AG09319 (cell line): Measurements from ENCODE around the gene COG2.
A peak's percentile ranks its signal among the peaks of the same experiment; 100 is the strongest.

Source experiments
- DNase-seq: peaks from one replicate; pipeline ENCODE4 v3.0.0-alpha.2; 2010; ENCODE audit warnings: low read depth; ENCODE audit errors: extremely low read depth
- TF ChIP-seq, protein P1 (sequence below): IDR thresholded peaks from 2 replicates; pipeline ENCODE4 v1.5.1; 2011; ENCODE audit warnings: low read depth, mild to moderate bottlenecking, inconsistent platforms, low read length, moderate library complexity

COG2 gene

GRCh38 chr1:230631477-230631876 lies 10.8 kb upstream of the COG2 start:
- no peak for DNase-seq
- TF ChIP-seq, protein P1, sequence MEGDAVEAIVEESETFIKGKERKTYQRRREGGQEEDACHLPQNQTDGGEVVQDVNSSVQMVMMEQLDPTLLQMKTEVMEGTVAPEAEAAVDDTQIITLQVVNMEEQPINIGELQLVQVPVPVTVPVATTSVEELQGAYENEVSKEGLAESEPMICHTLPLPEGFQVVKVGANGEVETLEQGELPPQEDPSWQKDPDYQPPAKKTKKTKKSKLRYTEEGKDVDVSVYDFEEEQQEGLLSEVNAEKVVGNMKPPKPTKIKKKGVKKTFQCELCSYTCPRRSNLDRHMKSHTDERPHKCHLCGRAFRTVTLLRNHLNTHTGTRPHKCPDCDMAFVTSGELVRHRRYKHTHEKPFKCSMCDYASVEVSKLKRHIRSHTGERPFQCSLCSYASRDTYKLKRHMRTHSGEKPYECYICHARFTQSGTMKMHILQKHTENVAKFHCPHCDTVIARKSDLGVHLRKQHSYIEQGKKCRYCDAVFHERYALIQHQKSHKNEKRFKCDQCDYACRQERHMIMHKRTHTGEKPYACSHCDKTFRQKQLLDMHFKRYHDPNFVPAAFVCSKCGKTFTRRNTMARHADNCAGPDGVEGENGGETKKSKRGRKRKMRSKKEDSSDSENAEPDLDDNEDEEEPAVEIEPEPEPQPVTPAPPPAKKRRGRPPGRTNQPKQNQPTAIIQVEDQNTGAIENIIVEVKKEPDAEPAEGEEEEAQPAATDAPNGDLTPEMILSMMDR: no peak

GRCh38 chr1:230632273-230632873 lies 9.9 kb upstream of the COG2 start:
- no peak for DNase-seq
- TF ChIP-seq, protein P1: peak; percentile 46

DNA sequence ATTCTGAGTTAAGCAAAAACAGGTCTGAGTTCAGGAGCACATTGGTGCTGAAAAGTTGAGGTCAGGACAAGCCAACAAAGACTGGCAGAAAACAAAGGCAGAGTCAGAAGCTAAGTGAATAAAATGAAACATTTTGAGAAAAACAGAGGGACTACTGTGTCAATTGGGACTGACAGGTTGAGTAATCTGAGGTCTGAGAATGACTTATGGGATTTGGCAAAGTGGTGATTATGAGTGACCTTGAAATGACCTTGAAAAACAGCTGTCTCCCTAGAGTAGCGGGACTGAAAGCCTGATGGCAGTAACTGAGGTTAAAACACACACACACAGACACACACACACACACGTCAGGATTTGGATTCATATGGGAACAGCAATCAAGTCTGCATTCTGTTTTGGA lies 8.8 kb upstream of the COG2 start:
- TF ChIP-seq, protein P1: no peak
- DNase-seq: no peak

GRCh38 chr1:230634384-230634783 lies 7.9 kb upstream of the COG2 start:
- TF ChIP-seq, protein P1: no peak
- DNase-seq: no peak

DNA sequence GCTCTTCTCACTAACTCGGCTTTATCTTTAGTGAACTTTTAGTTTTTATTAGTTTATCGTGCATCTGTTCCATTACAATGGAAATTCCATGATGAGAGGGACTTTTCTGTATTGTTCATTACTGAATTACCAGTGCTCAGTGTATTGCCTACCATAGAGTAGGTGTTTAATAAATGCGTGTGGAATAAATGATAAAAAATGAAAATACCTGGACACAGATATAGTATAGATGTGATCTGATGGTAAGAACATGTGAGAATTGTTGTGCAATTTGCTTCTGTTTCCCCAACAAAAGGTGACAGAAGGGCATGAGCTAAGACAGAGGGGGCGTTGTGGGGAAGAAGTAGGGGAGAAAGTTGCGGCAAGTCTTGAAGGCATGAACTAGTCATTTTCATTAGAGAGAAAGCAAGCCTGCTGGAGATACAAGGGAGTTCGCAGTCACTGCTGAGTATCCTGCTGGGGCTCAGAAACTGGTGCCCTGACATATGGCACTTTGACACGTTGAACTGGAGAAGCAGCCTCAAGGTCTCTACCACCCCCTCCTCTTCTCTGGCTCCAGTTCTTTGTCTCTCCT lies 5.6 kb upstream of the COG2 start:
- DNase-seq: no peak
- TF ChIP-seq, protein P1: no peak

DNA sequence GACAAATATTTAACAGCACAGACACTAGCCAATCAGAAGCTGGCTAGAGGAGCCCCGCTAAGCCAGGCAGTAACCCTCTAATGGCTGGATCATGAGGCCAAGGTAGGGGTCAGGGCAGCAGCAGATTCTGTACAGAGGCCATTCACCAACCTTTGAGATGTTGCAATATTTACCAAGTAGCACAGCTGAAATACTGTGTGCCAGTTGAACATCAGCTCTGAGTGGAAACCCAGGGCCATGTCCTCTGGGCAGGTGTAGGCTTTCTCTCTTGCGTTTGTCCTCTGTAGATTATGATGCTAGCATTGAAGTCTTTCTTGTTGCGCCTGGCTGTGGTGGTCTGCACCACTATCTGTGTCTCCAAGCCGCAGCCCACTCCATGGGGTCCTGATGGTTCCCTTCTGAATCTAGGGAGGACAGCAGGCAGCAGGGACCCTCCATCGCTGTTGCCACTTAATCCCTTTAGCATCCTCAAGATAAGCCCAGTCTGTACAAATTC lies 2.5 kb upstream of the COG2 start:
- TF ChIP-seq, protein P1: no peak
- no peak for DNase-seq

- no peak for DNase-seq
These were observed 935 bp upstream of the COG2 start for GRCh38 chr1:230641346-230641745.

More at GRCh38 chr1:230641346-230641745, 935 bp upstream of the COG2 start:
- TF ChIP-seq, protein P1: no peak
